Measurements from ENCODE around the gene ANP32E.

Gene ANP32E

DNA sequence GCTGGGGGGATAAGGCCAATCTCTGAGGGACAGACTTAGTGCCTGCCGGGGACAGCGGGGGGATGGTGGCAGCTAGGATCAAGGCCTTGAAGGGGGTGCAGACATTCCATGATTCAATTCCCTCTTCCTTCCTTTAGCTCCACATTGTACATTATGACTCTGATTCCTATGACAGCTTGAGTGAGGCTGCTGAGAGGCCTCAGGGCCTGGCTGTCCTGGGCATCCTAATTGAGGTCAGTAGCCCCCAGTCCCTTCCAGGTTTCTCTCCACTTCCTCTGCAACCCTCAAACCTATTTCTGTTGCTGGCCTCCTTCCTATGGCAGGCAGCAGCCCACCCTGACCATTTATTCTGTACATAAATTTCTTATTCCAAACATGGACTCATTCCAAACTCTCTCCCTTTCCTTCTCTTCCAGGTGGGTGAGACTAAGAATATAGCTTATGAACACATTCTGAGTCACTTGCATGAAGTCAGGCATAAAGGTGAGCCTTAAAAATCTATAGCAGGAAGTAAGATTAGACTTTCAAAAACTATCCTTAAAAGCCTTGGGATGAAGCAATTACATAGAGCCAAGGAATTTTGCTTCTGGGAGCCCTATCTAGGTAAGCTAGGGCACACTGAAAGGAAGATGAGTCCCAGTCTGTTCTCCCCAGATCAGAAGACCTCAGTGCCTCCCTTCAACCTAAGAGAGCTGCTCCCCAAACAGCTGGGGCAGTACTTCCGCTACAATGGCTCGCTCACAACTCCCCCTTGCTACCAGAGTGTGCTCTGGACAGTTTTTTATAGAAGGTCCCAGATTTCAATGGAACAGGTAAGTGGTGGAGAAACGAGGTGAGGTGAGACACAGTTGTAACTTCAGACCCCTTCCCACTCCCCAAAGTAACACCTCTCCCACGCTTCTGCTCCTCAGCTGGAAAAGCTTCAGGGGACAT lies 26.7 kb upstream of the ANP32E start:
- no peak overlapping the region for H3K4me3 ChIP-seq (ENCODE audit: low read length)
- no peak for TF ChIP-seq ZNF274 (IDR thresholded peaks at IDR 0.05; ENCODE audit: low read depth, low read length)

DNA sequence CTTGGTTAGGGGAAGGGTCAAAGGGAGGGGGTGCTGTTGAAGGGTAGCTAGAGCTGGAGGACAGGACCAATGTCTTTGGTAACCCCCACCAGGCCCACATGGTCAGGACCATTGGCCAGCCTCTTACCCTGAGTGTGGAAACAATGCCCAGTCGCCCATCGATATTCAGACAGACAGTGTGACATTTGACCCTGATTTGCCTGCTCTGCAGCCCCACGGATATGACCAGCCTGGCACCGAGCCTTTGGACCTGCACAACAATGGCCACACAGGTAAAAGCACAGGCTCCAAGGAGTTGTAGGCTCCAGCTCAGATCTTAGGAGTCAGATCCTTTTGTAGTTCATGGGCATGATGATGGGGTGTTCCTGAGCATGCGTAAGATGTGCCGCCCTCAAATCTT lies 25.5 kb upstream of the ANP32E start:
- no peak for TF ChIP-seq ZNF274 (IDR thresholded peaks at IDR 0.05; ENCODE audit: low read depth, low read length)
- no peak overlapping the region for H3K4me3 ChIP-seq (ENCODE audit: low read length)

DNA sequence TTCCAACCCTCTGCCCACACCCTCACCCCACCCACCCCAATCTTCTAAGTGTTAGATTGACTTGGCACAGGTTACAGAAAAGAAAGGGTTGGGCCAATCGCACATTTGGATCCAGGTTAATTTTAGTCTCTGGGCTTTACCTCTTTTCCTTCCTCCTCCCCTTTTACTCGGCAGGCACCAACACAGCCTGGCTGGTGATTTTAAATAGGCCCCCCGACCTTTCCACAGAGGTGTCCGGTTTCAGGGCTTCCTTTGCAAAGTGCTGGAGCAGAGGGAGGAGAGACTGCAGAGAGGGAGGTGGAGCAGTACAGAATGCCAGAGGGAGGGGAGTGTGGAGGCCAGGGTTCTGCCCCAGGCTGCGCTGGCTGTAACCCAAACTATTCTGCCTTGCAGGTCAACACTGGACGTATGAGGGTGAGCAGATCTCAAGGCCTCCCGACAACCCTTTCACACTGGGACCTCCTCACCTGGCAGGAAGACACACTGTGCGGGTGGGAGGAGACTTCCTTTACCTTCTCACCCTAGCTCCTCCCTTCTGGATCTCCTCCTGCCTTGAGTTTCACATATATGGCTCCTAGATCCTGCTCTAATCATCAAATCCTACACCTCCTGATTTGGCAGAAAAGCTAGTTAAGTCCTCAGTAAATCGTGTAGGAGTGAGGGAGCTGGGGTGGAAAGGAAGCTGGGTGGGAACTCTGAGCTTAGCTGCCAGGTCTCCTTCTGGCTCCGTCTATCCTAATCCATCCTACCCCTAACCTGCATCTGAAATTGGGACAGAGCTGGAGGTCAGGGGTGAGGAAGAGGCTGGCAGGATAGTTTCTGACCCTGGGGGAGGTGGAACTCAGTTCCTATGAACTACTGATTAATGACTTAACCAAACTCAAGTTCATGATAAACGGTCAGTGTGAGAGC lies 24.1 kb upstream of the ANP32E start:
- H3K4me3 ChIP-seq (ENCODE audit: low read length) = no peak overlapping the region
- TF ChIP-seq ZNF274 (IDR thresholded peaks at IDR 0.05; ENCODE audit: low read depth, low read length) = no peak

DNA sequence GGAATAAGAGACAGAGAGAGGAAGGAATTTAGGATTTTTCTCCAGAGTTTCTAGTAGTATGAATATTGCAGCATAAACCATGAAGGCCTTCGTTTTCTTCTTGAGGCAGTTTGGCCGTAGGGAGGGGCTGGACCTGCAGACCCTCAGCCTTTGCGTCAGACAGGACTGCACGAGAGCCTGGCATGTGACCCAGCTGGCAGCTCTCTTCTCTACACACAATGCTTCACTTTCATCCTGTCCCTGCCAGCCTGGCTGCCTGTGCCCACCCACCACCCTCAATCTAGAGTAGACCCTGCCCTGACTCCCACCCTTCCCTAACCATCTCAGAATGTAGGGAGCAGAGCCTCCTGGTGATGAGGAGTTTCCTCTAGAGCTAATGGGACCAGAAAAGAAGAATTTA lies 23.3 kb upstream of the ANP32E start:
- no peak overlapping the region for H3K4me3 ChIP-seq (ENCODE audit: low read length)
- no peak for TF ChIP-seq ZNF274 (IDR thresholded peaks at IDR 0.05; ENCODE audit: low read depth, low read length)

DNA sequence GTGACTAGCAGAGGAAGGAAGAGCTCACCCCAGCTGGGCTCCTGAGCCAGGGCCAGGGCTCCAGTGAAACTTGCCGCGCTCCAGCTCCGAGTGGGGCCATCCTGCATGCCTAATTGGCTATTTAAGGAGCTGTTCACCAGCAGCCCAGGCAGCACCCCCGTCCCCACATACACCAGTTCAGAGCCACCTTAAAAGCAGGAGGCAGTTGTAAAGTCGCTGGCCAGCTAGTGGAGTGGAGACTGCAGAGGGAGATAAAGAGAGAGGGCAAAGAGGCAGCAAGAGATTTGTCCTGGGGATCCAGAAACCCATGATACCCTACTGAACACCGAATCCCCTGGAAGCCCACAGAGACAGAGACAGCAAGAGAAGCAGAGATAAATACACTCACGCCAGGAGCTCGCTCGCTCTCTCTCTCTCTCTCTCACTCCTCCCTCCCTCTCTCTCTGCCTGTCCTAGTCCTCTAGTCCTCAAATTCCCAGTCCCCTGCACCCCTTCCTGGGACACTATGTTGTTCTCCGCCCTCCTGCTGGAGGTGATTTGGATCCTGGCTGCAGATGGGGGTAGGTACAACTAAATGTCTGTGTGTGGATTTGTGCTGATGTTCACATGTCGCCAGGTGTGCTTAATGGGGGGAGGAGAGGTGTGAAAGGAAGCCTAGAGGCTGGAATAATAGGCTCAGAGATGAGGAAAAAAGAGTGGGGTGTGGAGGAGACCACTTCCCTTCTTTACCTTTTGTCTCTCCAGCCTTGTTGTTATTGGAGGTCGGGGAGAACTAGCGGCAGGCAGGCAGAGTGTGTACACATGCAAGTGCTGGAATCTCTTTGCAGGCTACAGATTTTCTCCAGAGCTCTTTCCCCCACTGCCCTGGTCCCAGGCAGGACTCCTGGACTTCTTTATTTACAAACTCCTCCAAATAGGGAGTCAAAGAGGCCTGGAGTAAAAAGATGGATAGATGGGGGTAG lies 22.0 kb upstream of the ANP32E start, which contains the start of gene CA14:
Gene CA14 (plus strand): TSS at position 151 of the 962 bp plus-strand sequence. CDS start 355 bp downstream, at position 506.
- no peak for TF ChIP-seq ZNF274 (IDR thresholded peaks at IDR 0.05; ENCODE audit: low read depth, low read length)
- no peak within 1 kb of the TSS for H3K4me3 ChIP-seq (ENCODE audit: low read length)

DNA sequence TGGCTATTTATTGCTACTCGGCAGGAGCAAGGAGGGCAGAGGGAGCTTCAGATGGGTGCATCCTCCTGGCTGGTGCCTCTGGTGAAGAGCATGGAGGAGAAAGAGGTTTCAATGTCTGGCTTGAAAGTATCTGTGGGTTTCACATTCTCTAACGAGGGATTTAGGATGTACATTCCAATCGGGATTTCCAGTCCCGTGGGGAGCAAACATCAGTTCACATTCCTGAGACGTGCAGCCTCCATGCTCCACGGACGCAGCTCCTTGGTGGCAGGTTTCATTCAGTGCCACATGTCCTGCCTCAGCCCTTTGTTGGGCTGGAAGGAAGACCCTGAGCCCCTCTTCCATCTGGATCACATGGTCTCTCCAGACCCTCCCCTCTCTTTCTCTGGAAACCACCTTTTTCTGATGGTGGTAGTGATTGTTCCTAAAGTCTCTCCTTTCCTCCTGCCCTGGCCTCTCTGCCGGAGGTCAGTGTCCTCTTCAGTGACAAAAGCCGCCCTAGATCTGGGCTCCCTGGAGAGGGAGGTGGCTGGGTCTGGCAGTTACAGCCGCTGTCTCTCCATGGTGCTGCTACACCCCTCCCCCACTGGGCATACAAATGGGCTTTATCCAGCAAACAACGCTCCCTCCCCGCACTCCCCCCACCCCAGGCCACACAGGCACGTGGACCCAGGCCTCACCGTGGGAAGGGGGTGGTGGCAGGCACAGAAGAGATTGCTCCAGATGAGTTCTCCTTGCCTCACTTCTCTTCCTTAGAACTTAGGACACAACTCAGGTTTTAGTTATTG lies 20.8 kb upstream of the ANP32E start:
- H3K4me3 ChIP-seq (ENCODE audit: low read length) = no peak overlapping the region
- TF ChIP-seq ZNF274 (IDR thresholded peaks at IDR 0.05; ENCODE audit: low read depth, low read length) = no peak

DNA sequence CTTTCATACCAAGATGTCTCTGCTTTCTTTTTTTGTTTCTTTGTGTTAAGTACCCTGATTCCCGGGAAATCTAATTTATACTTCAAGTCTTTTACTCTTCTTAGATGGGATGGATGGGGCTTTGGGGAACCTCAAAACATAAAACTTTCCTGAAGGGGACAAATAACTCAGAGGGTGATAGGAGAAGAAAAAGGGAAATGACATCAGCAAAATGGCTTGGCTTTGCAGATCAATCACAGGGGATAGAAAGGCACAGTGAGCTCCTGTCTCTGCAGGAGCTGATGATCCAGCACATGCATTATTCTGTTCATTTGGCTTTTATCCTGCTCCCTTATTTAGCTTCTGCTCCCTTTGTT lies 20.3 kb upstream of the ANP32E start:
- H3K4me3 ChIP-seq (ENCODE audit: low read length) = no peak overlapping the region

DNA sequence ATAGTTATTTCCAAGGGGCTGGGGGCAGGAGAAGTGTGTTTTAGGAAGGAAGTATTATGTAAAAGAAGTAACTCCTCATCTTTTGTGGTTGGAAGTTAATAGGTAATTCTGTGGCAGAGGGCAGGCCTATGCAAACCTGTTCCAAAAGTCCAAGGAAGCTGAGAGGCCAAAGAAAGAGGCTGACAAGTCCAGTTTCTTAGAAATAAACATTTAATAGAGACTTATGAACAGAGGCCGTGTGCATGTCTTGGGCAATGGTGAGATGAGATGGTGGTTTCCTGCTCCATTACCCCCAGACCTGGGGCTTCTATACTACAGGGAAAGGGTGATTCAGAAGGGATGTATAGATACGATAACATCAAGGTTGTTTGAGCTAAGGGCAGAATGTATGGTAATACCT lies 14.0 kb upstream of the ANP32E start:
- no peak for TF ChIP-seq ZNF274 (IDR thresholded peaks at IDR 0.05; ENCODE audit: low read depth, low read length)
- no peak overlapping the region for H3K4me3 ChIP-seq (ENCODE audit: low read length)

More for the DNA sequence above, 20.3 kb upstream of the ANP32E start:
- no peak for TF ChIP-seq ZNF274 (IDR thresholded peaks at IDR 0.05; ENCODE audit: low read depth, low read length)

DNA sequence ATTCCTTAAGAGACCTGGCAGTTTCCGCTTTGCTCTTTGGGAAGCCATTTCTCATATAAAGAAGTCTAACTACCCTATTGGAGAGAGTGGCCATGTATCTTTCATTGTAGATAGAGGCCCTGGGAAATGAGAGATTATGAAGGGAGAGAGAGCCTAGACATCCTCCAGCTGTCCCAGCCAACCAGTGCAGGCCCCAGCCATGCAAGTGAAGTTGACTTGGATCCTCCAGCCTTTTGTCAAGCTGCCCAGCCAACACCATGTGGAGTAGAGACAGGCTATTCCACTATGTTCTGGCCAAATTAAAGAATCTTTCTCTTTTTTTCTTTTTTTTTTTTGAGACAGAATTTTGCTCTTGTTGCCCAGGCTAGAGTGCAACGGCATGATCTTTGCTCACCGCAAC lies 7.1 kb upstream of the ANP32E start:
- no peak overlapping the region for H3K4me3 ChIP-seq (ENCODE audit: low read length)
- no peak for TF ChIP-seq ZNF274 (IDR thresholded peaks at IDR 0.05; ENCODE audit: low read depth, low read length)

DNA sequence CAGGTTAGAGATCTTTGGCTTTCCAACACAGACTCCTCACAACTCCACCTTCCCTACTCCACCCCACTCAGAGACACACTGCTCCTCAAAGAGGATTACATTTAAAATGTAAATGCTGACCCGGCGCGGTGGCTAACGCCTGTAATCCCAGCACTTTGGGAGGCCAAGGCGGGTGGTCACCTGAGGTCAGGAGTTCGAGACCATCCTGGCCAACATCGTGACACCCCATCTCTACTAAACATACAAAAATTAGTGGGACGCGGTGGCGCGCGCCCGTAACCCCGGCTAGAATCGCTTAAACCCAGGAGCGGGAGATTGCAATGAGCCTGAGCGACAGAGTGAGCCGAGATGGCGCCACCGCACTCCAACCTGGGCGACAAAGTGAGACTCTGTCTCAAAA lies 1.8 kb upstream of the ANP32E start:
- TF ChIP-seq ZNF274 (IDR thresholded peaks at IDR 0.05; ENCODE audit: low read depth, low read length) = no peak
- H3K4me3 ChIP-seq (ENCODE audit: low read length) = no peak overlapping the region

DNA sequence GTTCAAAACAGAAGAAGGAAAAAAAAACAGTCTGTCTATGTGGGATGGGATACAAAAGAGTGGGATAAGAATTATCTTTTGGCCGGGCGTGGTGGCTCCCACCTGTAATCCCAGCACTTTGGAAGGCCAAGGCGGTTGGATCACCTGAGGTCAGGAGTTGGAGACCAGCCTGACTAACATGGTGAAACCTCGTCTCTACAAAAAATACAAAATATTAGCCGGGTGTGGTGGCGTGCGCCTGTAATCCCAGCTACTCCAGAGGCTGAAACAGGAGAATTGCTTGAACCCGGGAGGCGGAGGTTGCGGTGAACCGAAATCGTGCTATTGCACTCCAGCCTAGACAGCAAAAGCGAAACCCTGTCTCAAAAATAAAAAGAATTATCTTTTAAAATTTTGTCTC lies 1.3 kb upstream of the ANP32E start:
- H3K4me3 ChIP-seq (ENCODE audit: low read length) = 0 out of 2 replicates have a peak overlapping the region, but pooled peaks have one; percentile 10

DNA sequence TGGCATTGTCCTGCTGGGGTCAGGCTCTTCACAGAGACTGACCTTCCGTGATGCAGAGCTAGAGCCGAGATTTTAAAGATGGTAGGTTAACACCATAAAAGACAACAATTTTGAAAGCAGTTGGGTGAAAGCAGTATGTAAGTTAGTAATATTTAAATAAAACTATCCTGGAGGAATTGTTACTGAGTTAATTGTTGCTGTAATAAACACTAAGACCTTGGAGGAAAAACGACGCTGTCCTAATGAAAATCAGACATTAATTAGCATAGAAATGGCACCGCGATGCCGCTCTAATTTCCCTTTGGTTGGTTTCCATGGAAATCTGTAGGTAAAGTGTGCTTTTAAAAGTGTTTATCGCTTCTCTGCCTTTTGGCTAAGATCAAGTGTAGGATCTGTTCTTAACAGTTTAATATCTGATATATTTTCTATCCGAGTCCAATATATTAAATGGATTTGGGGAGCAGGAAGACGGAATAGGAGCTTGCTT lies 745 bp upstream of the ANP32E start:
- peak overlapping the region; percentile 96 for H3K4me3 ChIP-seq (ENCODE audit: low read length)
- TF ChIP-seq ZNF274 (IDR thresholded peaks at IDR 0.05; ENCODE audit: low read depth, low read length) = no peak

Measured in GM08714 (cell line).